ENCODE results near the gene GPHN. TPM values are rescaled to one million over a fixed set of nuclear protein-coding genes. Genes with fewer than 3 reads are reported as not detected.

GPHN gene
- total RNA-seq, 1 experiment from 2014 or later = 18.1 TPM

- TF ChIP-seq ZNF532 (CRISPR knock-in tag; IDR thresholded peaks at IDR 0.05; ENCODE audit: borderline replicate concordance) = no peak
- TF ChIP-seq PRRX2 (CRISPR knock-in tag; IDR thresholded peaks at IDR 0.05) = no peak
- TF ChIP-seq, protein P1, sequence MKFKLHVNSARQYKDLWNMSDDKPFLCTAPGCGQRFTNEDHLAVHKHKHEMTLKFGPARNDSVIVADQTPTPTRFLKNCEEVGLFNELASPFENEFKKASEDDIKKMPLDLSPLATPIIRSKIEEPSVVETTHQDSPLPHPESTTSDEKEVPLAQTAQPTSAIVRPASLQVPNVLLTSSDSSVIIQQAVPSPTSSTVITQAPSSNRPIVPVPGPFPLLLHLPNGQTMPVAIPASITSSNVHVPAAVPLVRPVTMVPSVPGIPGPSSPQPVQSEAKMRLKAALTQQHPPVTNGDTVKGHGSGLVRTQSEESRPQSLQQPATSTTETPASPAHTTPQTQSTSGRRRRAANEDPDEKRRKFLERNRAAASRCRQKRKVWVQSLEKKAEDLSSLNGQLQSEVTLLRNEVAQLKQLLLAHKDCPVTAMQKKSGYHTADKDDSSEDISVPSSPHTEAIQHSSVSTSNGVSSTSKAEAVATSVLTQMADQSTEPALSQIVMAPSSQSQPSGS (CRISPR knock-in tag; IDR thresholded peaks at IDR 0.05; ENCODE audit: borderline replicate concordance, low read depth) = no peak
- no peak for TF ChIP-seq HMGA2 (CRISPR knock-in tag; IDR thresholded peaks at IDR 0.05)
- TF ChIP-seq ZNF416 (CRISPR knock-in tag; IDR thresholded peaks at IDR 0.05) = no peak
- no peak for TF ChIP-seq ATF6 (CRISPR knock-in tag; IDR thresholded peaks at IDR 0.05)
- TF ChIP-seq, protein P2, sequence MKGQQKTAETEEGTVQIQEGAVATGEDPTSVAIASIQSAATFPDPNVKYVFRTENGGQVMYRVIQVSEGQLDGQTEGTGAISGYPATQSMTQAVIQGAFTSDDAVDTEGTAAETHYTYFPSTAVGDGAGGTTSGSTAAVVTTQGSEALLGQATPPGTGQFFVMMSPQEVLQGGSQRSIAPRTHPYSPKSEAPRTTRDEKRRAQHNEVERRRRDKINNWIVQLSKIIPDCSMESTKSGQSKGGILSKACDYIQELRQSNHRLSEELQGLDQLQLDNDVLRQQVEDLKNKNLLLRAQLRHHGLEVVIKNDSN (CRISPR knock-in tag; IDR thresholded peaks at IDR 0.05) = no peak
- no peak for TF ChIP-seq ELF4 (CRISPR knock-in tag; IDR thresholded peaks at IDR 0.05; ENCODE audit: low read depth)
- no peak for TF ChIP-seq NR3C1 (CRISPR knock-in tag; conservative IDR thresholded peaks at IDR 0.05; ENCODE audit: low read depth)
Measured at GRCh38 chr14:67187826-67188225, 679.9 kb downstream of the GPHN start (continued).

- Mint-ChIP-seq H3K36me3 (no peaks in the 10 kb centered on the region), H3K27ac (no peak overlapping the region), H3K9me3 (no peaks in the 10 kb centered on the region), H3K27me3 (ENCODE audit: low read depth) (no peaks in the 10 kb centered on the region), H3K4me3 (no peak overlapping the region), H3K4me1 (peaks cover 7% of the 10 kb centered on the region)
- DNase-seq (ENCODE audit: low spot score) (no peak), ATAC-seq (no peak)
- CTCF ChIA-PET = no interaction called here
- POLR2A ChIA-PET = no interaction called here
- TF ChIP-seq NR3C1 (CRISPR knock-in tag; conservative IDR thresholded peaks at IDR 0.05; ENCODE audit: low read depth) = no peak
- TF ChIP-seq, protein P3, sequence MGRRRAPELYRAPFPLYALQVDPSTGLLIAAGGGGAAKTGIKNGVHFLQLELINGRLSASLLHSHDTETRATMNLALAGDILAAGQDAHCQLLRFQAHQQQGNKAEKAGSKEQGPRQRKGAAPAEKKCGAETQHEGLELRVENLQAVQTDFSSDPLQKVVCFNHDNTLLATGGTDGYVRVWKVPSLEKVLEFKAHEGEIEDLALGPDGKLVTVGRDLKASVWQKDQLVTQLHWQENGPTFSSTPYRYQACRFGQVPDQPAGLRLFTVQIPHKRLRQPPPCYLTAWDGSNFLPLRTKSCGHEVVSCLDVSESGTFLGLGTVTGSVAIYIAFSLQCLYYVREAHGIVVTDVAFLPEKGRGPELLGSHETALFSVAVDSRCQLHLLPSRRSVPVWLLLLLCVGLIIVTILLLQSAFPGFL (CRISPR knock-in tag; IDR thresholded peaks at IDR 0.05; ENCODE audit: borderline replicate concordance) = no peak
- TF ChIP-seq, protein P4, sequence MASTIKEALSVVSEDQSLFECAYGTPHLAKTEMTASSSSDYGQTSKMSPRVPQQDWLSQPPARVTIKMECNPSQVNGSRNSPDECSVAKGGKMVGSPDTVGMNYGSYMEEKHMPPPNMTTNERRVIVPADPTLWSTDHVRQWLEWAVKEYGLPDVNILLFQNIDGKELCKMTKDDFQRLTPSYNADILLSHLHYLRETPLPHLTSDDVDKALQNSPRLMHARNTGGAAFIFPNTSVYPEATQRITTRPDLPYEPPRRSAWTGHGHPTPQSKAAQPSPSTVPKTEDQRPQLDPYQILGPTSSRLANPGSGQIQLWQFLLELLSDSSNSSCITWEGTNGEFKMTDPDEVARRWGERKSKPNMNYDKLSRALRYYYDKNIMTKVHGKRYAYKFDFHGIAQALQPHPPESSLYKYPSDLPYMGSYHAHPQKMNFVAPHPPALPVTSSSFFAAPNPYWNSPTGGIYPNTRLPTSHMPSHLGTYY (CRISPR knock-in tag; IDR thresholded peaks at IDR 0.05) = no peak
- no peak for TF ChIP-seq CREB1 (CRISPR knock-in tag; IDR thresholded peaks at IDR 0.05)
- TF ChIP-seq ZNF263 (CRISPR knock-in tag; IDR thresholded peaks at IDR 0.05; ENCODE audit: low read depth) = no peak
- TF ChIP-seq ZBTB21 (CRISPR knock-in tag; IDR thresholded peaks at IDR 0.05; ENCODE audit: borderline replicate concordance) = no peak
- TF ChIP-seq FOXJ3 (CRISPR knock-in tag; IDR thresholded peaks at IDR 0.05; ENCODE audit: borderline replicate concordance) = no peak
- TF ChIP-seq ZNF425 (CRISPR knock-in tag; conservative IDR thresholded peaks at IDR 0.05) = no peak
- TF ChIP-seq, protein P5, sequence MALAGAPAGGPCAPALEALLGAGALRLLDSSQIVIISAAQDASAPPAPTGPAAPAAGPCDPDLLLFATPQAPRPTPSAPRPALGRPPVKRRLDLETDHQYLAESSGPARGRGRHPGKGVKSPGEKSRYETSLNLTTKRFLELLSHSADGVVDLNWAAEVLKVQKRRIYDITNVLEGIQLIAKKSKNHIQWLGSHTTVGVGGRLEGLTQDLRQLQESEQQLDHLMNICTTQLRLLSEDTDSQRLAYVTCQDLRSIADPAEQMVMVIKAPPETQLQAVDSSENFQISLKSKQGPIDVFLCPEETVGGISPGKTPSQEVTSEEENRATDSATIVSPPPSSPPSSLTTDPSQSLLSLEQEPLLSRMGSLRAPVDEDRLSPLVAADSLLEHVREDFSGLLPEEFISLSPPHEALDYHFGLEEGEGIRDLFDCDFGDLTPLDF (CRISPR knock-in tag; IDR thresholded peaks at IDR 0.05) = no peak
- TF ChIP-seq MXD4 (CRISPR knock-in tag; IDR thresholded peaks at IDR 0.05; ENCODE audit: borderline replicate concordance) = no peak
- TF ChIP-seq NFATC4 (CRISPR knock-in tag; IDR thresholded peaks at IDR 0.05) = no peak
- TF ChIP-seq, protein P6, sequence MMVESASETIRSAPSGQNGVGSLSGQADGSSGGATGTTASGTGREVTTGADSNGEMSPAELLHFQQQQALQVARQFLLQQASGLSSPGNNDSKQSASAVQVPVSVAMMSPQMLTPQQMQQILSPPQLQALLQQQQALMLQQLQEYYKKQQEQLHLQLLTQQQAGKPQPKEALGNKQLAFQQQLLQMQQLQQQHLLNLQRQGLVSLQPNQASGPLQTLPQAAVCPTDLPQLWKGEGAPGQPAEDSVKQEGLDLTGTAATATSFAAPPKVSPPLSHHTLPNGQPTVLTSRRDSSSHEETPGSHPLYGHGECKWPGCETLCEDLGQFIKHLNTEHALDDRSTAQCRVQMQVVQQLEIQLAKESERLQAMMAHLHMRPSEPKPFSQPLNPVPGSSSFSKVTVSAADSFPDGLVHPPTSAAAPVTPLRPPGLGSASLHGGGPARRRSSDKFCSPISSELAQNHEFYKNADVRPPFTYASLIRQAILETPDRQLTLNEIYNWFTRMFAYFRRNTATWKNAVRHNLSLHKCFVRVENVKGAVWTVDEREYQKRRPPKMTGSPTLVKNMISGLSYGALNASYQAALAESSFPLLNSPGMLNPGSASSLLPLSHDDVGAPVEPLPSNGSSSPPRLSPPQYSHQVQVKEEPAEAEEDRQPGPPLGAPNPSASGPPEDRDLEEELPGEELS (CRISPR knock-in tag; IDR thresholded peaks at IDR 0.05) = no peak
Measured at GRCh38 chr14:67188326-67188725, 680.4 kb downstream of the GPHN start.
